AG20443 (cell line): ENCODE results near the gene TMEM141.
"Not testable (repeated sequence)": the region's sequence is repeated elsewhere in the genome, so short reads cannot be mapped to it uniquely, and the experiment has no call there.

Source experiments
- DNase-seq: peaks from one replicate; pipeline ENCODE4 v3.0.0; 2012; ENCODE audit warnings: low spot score, mixed read lengths

Gene TMEM141

DNA sequence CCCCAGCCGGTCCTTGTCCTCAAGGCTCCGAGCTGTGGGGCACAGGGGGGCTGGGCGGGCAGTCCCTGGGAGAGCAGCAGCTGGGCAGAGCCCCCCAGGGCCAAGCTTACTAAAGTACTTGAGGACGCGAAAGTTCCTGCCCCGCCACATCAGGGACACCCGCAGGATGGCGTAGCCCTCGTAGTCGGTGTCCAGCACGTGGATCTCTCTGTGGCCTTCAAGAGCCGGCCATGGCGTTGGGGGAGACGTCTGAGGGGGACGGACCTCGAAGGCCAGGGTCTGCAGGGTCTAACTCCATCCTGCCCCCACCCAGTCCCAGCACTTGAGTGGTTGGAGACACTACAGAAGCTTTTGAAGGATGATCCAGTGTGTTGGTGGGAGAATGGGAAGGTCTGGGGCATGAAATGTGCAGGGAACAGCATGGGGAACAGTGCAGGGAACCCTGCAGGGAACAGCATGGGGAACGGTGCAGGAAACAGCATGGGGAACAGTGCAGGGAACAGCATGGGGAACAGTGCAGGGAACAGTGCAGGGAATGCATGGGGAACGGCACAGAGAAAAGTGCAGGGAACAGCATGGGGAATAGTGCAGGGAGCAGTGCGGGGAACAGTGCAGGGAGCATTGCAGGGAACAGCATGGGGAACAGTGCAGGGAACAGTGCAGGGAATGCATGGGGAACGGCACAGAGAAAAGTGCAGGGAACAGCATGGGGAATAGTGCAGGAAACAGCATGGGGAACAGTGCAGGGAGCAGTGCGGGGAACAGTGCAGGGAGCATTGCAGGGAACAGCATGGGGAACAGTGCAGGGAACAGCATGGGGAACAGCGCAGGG, 35.6 kb upstream of the TMEM141 start:
- DNase-seq, result not testable (repeated sequence)

DNA sequence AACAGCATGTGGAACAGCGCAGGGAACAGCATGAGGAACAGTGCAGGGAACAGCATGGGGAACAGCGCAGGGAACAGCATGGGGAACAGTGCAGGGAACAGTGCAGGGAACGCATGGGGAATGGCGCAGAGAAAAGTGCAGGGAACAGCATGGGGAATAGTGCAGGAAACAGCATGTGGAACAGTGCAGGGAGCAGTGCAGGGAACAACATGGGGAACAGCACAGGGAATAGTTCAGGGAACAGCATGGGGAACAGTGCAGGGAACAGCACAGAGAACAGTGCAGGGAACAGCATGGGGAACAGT, 35.1 kb upstream of the TMEM141 start:
- DNase-seq, result no peak

- no peak for DNase-seq
Measured at GRCh38 chr9:136756836-136757235, 34.3 kb upstream of the TMEM141 start.

GRCh38 chr9:136757328-136757727, 33.8 kb upstream of the TMEM141 start:
- DNase-seq, result no peak

DNA sequence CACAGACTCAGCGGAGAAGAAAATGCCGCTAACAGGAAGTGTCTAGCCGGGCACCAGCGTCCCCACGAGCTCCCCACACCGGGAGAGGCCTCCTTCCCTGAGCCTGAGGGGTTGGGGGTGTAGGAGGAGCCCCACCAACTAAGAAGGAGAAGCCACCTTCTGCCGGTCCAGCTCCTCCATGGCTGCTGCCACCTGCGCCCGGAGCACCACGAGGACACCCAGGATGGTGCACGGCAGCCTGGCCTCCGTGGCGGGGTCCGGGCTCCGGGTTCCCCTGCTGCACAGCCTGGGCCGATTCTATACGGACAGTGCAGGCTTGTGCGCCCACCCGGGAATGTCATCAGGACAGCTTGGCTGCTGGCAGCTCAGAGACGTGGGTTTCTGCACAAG, 33.4 kb upstream of the TMEM141 start:
- DNase-seq, result no peak

GRCh38 chr9:136759001-136759400, 32.1 kb upstream of the TMEM141 start:
- no peak for DNase-seq

- no peak for DNase-seq
Measured at GRCh38 chr9:136759436-136760325, 31.5 kb upstream of the TMEM141 start.

DNA sequence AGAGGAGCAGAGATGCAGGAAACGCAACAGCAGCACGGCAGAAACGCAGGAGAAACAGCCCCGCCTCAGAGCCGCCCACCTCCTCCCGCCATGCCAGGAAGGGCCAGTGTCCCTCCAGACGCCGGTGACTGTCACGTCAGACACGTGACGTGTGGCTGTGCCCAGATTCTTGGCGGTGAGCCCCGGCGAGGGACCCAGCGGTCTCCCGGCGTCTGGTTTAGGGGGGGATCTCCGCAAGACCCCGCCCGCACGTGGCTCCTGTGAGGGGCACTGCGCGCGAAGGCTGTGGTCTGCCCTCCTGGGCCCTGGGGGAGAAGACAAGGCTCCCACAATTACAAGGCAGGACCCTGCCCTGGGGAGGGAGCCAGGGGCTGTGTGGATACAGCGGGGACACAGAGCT, 30.7 kb upstream of the TMEM141 start:
- DNase-seq, result no peak

- DNase-seq, result peak; percentile 84
Measured at GRCh38 chr9:136760834-136761544, 30.2 kb upstream of the TMEM141 start.

DNA sequence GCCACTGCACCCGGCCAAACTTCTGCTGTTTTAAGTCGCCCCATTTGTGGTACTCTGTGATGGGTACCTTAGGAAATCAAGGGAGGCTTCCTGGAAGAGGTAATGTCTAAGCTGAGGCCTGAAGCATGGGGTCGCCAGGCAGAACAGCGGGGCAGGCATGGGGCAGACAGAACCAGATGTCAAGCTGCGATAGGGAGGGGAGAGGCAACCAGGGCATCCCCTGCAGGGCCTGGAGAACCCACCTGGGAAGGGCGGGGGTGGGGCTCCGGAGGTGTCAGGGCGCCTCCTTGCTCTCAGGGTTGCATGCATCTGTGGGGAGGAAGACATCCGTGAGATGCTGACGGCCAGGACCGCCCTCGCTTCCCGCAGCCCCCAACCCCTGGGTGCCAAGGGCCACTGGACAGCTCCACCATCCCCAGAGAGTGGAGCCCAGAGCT, 29.6 kb upstream of the TMEM141 start:
- no peak for DNase-seq

- no peak for DNase-seq
Measured at GRCh38 chr9:136762221-136762691, 28.9 kb upstream of the TMEM141 start.

DNA sequence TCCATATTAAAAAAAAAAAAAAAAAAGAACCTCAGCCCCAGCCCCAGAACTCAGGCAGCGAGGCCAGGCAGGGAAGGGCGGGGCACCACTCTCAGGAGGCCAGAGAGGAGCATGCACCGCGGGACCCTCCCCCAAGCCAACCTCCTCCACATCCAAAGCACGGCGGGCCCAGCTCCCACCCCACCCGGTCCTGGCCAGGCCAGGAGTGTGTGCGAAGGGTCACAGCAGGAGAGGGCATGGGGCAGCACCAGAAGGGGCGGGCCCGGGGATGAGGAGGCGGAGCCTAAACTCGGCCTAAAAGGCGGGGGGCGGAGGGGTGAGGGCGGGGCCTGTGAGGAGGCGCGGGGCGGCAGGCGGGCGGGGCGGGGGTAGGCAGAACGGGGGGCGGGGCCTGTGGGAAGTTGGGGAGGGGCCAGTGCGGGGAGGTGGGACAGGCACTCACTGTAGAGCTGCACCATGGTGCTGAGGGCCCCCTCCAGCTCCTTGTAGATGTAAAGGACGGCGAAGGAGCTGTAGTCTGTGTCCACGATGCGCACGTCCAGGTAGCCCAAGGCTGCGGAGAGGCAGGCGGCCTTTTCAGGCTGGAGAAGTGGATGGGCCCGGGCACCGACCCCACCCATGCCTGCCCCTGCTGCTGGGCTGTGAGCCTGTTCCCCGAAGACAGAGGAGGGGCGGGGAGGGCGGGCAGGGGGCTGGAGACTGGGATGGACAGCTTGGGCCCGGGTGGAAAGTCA, 28.1 kb upstream of the TMEM141 start:
- peak; percentile 62 for DNase-seq

- no peak for DNase-seq
Measured at GRCh38 chr9:136763649-136764035, 27.5 kb upstream of the TMEM141 start.

DNA sequence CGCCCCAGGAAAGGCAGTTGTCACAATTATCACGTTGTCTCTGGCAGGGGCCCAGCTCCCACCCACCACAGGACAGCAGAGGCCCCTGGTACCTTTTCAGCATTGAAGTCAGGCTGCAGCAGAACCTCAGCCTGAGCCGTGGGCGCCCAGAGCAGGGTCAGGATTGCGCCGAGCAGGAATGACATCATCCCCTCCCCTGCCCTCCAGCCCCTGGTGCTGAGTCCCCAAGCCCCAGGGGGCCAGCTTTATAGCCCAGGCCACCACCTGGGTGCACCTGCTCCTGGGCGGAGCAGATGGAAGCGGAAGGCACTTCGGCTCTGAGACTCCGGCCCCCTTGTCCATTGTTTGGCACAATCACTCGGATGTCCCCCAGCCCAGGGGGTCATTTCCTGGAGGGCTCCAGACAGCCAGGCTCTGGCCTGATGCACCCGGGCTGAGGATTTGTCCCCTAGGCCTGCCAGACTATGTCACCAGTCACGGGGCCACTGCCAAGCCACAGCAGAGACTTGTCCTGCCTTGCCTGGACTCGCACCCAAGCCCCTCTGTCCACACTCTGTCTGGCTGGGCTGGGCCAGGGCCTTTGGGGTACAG, 26.7 kb upstream of the TMEM141 start, which contains the start of gene LCN15:
LCN15 (minus strand) TSS at position 218 of the 591 bp plus-strand sequence; CDS start at position 188, 30 bp downstream.
- no peak for DNase-seq

- no peak for DNase-seq
Measured at GRCh38 chr9:136765041-136765440, 26.1 kb upstream of the TMEM141 start.

GRCh38 chr9:136765745-136766409, 25.3 kb upstream of the TMEM141 start:
- DNase-seq, result not testable (repeated sequence)

DNA sequence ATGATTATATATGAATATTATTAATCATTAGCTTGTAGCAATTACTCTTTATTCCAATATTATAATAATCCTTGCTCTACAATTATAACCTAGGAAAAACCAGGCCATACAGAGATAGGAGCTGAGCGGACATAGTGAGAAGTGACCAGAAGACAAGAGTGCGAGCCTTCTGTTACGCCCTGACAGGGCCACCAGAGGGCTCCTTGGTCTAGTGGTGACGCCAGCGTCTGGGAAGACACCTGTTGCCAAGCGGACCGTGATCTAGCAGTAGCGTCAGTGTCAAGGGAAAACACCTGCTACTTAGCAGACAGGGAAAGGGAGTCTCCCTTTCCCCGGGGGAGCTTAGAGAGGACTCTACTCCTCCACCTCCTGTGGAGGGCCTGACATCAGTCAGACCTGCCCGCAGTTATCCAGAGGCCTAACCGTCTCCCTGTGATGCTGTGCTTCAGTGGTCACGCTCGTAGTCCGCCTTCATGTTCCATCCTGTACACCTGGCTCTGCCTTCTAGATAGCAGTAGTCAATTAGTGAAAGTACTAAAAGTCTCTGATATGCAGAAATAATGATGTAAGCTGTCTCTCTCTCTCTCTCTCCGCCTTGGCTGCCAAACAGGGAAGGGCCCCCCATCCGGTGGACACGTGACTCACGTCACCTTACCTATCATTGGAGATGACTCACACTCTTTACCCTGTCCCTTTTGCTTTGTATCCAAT, 24.6 kb upstream of the TMEM141 start:
- DNase-seq, result not testable (repeated sequence)

GRCh38 chr9:136769710-136770191, 21.4 kb upstream of the TMEM141 start:
- DNase-seq, result peak; percentile 69

GRCh38 chr9:136771907-136772415, 19.2 kb upstream of the TMEM141 start:
- DNase-seq, result no peak
